Activated T-helper 1 cell treated with anti-CD3 and anti-CD28 coated beads, Interleukin-12 subunit alpha, Interleukin-12 subunit beta, Interleukin-2, Interleukin-4 antibody, amounts not matched to agents 30 ng/mL and 10 ng/mL and 1 ng/mL, durations not matched to agents 14 hours and 24 hours and 36 hours (primary cell): Measurements from ENCODE around the gene WDR45B. TPM values are rescaled to one million over a fixed set of nuclear protein-coding genes. Genes with fewer than 3 reads are reported as not detected.

Experiments used
- DNase-seq: peaks from one replicate; pipeline ENCODE4 v3.0.0; 2021; ENCODE audit warnings: low spot score
- H3K27ac Mint-ChIP-seq: one replicate; pipeline ENCODE4 v1.8.0; 2021; ENCODE audit warnings: mild to moderate bottlenecking, mixed read lengths
- H3K27me3 Mint-ChIP-seq: one replicate; pipeline ENCODE4 v1.8.0; 2022; ENCODE audit warnings: mild to moderate bottlenecking, moderate library complexity, mixed read lengths; ENCODE audit not compliant: insufficient read depth
- H3K36me3 Mint-ChIP-seq: one replicate; pipeline ENCODE4 v1.8.0; 2021; ENCODE audit warnings: low read depth, mixed read lengths
- H3K4me1 Mint-ChIP-seq: one replicate; pipeline ENCODE4 v1.8.0; 2021; ENCODE audit warnings: low read depth, mixed read lengths
- H3K4me3 Mint-ChIP-seq: one replicate; pipeline ENCODE4 v1.8.0; 2021; ENCODE audit warnings: mild to moderate bottlenecking, moderate library complexity, mixed read lengths
- H3K9me3 Mint-ChIP-seq: one replicate; pipeline ENCODE4 v1.8.0; 2021; ENCODE audit warnings: mixed read lengths
- intact Hi-C: fragments of 100-400 bp; cut with micrococcal nuclease; formaldehyde crosslinking; loops from one replicate; pipeline ENCODE4 v1.15.1; 2024
- total RNA-seq: library from RNA; stranded (reverse); gene quantifications from 2 replicates; pipeline ENCODE4 v1.2.3, GENCODE V29; 2022

WDR45B gene
- total RNA-seq, 1 donor from 2014 or later: 55.1 TPM

DNA sequence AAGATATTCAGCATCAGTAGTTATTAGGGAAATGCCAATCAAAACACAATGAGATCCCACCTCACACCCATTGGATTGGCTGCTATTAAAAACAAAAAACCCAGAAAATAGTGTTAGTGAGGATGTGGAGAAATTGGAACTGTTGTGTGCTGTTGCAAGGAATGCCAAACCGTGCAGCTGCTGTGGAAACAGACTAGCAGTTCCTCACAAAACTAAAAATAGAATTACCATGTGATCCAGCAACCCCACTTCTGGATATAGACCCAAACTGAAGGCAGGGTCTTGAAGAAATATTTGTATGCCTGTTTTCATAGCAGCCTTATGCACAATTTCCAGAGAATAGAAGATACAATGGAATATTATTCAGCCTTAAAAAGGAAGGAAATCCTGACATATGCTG is 82.7 kb downstream of the WDR45B start:
- no peaks in the 10 kb centered on the region for H3K27me3 Mint-ChIP-seq
- H3K36me3 Mint-ChIP-seq: peaks cover 28% of the 10 kb centered on the region
- intact Hi-C loops: no loop called here
- DNase-seq: no peak
- H3K4me1 Mint-ChIP-seq: peaks cover 8% of the 10 kb centered on the region
- no peak overlapping the region for H3K27ac Mint-ChIP-seq
- H3K9me3 Mint-ChIP-seq: no peaks in the 10 kb centered on the region
- no peak overlapping the region for H3K4me3 Mint-ChIP-seq

Other genes with a start within 250 kb of the WDR45B start
- 30.5 and 33.0 TPM in 2 replicates for gene HEXD, start 230.1 kb downstream of the WDR45B start, total RNA-seq
- gene OGFOD3, start 229.9 kb downstream of the WDR45B start, total RNA-seq: 28.7 and 34.7 TPM in 2 replicates
- gene CYBC1, start 197.7 kb downstream of the WDR45B start, total RNA-seq: 253 and 257 TPM in 2 replicates
- 99.0 and 103 TPM in 2 replicates for gene NARF, start 189.7 kb downstream of the WDR45B start, total RNA-seq
- gene FOXK2, start 128.7 kb downstream of the WDR45B start, total RNA-seq: 97.7 and 98.1 TPM in 2 replicates
- gene RAB40B, start 50.3 kb upstream of the WDR45B start, total RNA-seq: 3.6 and 5.2 TPM in 2 replicates
- gene FN3KRP, start 68.3 kb upstream of the WDR45B start, total RNA-seq: 37.6 and 43.7 TPM in 2 replicates
- 1.9 and 2.7 TPM in 2 replicates for gene FN3K, start 87.2 kb upstream of the WDR45B start, total RNA-seq
- 106 and 111 TPM in 2 replicates for gene TBCD, start 103.6 kb upstream of the WDR45B start, total RNA-seq
- not detected in 2 replicates for gene ZNF750, start 191.6 kb upstream of the WDR45B start, total RNA-seq